KG1 (cell line): ENCODE measurements around the gene CRTC3.
"Not testable (repeated sequence)": the region's sequence is repeated elsewhere in the genome, so short reads cannot be mapped to it uniquely, and the experiment has no call there.

Source experiments
- DNase-seq: peaks from one replicate; lab custom pipeline; 2025; lab: John Stamatoyannopoulos, UW

Gene CRTC3

GRCh38 chr15:90650117-90650955 lies 120.6 kb downstream of the CRTC3 start:
- DNase-seq: peak; percentile 69

- no peak for DNase-seq
These were observed 121.4 kb downstream of the CRTC3 start for GRCh38 chr15:90650956-90651689.

- DNase-seq: no peak
These were observed 124.8 kb downstream of the CRTC3 start for GRCh38 chr15:90654233-90655136.

- not testable (repeated sequence) for DNase-seq
These were observed 127.9 kb downstream of the CRTC3 start for GRCh38 chr15:90657520-90658172.

GRCh38 chr15:90659481-90659880 lies 129.8 kb downstream of the CRTC3 start:
- no peak for DNase-seq

GRCh38 chr15:90660195-90660998 lies 130.7 kb downstream of the CRTC3 start:
- DNase-seq: no peak

GRCh38 chr15:90660999-90661330 lies 131.2 kb downstream of the CRTC3 start:
- not testable (repeated sequence) for DNase-seq

- DNase-seq: not testable (repeated sequence)
These were observed 134.3 kb downstream of the CRTC3 start for GRCh38 chr15:90664081-90664461.

GRCh38 chr15:90664650-90665287 lies 135.0 kb downstream of the CRTC3 start:
- no peak for DNase-seq

- no peak for DNase-seq
These were observed 135.8 kb downstream of the CRTC3 start for GRCh38 chr15:90665288-90666134.

GRCh38 chr15:90666135-90666909 lies 136.6 kb downstream of the CRTC3 start:
- DNase-seq: no peak

GRCh38 chr15:90667073-90667754 lies 137.5 kb downstream of the CRTC3 start:
- DNase-seq: no peak

GRCh38 chr15:90667755-90668345 lies 138.1 kb downstream of the CRTC3 start:
- not testable (repeated sequence) for DNase-seq

GRCh38 chr15:90670631-90671030 lies 140.9 kb downstream of the CRTC3 start:
- not testable (repeated sequence) for DNase-seq

- DNase-seq: no peak
These were observed 141.5 kb downstream of the CRTC3 start for GRCh38 chr15:90671216-90671615.

- DNase-seq: not testable (repeated sequence)
These were observed 143.6 kb downstream of the CRTC3 start for GRCh38 chr15:90673357-90673756.

- DNase-seq: no peak
These were observed 144.8 kb downstream of the CRTC3 start for GRCh38 chr15:90674476-90674875.

GRCh38 chr15:90675464-90675863 lies 145.7 kb downstream of the CRTC3 start:
- no peak for DNase-seq
